ENCODE measurements around the gene PPP6R2.

PPP6R2 gene

GRCh38 chr22:50469377-50470305 lies 126.5 kb downstream of the PPP6R2 start:
- no peaks in the 10 kb centered on the region for H3K27me3 ChIP-seq (ENCODE audit: insufficient read depth, low read length)
- H3K4me1 ChIP-seq (ENCODE audit: insufficient read depth, low read length), result peaks cover 16% of the 10 kb centered on the region; the same call in 1 of the 2 replicates
- no peak overlapping the region for H3K9ac ChIP-seq (ENCODE audit: low read depth, low read length)
- peaks cover 28% of the 10 kb centered on the region for H3K36me3 ChIP-seq (ENCODE audit: insufficient read depth, low read depth, low read length)
- H3K9me3 ChIP-seq (ENCODE audit: insufficient read depth, low read depth, low read length), result no peaks in the 10 kb centered on the region
- H3K4me3 ChIP-seq (ENCODE audit: low read length), result no peak overlapping the region
- H3K27ac ChIP-seq (ENCODE audit: low read length), result no peak overlapping the region

GRCh38 chr22:50470491-50470890 lies 127.4 kb downstream of the PPP6R2 start:
- H3K9me3 ChIP-seq (ENCODE audit: insufficient read depth, low read depth, low read length), result no peaks in the 10 kb centered on the region
- peaks cover 18% of the 10 kb centered on the region; the same call in 1 of the 2 replicates for H3K4me1 ChIP-seq (ENCODE audit: insufficient read depth, low read length)
- peaks cover 20% of the 10 kb centered on the region for H3K36me3 ChIP-seq (ENCODE audit: insufficient read depth, low read depth, low read length)
- H3K27me3 ChIP-seq (ENCODE audit: insufficient read depth, low read length), result no peaks in the 10 kb centered on the region
- H3K27ac ChIP-seq (ENCODE audit: low read length), result no peak overlapping the region
- H3K4me3 ChIP-seq (ENCODE audit: low read length), result no peak overlapping the region
- H3K9ac ChIP-seq (ENCODE audit: low read depth, low read length), result no peak overlapping the region

GRCh38 chr22:50471197-50471847 lies 128.2 kb downstream of the PPP6R2 start:
- Histone ChIP-seq H3K27ac (ENCODE audit: low read length) (no peak overlapping the region), H3K4me1 (ENCODE audit: insufficient read depth, low read length) (peaks cover 21% of the 10 kb centered on the region; the same call in 1 of the 2 replicates), H3K9ac (ENCODE audit: low read depth, low read length) (no peak overlapping the region), H3K36me3 (ENCODE audit: insufficient read depth, low read depth, low read length) (peaks cover 11% of the 10 kb centered on the region), H3K9me3 (ENCODE audit: insufficient read depth, low read depth, low read length) (no peaks in the 10 kb centered on the region), H3K4me3 (ENCODE audit: low read length) (no peak overlapping the region), H3K27me3 (ENCODE audit: insufficient read depth, low read length) (no peaks in the 10 kb centered on the region)

- Histone ChIP-seq H3K9me3 (ENCODE audit: insufficient read depth, low read depth, low read length) (no peaks in the 10 kb centered on the region), H3K9ac (ENCODE audit: low read depth, low read length) (no peak overlapping the region), H3K4me1 (ENCODE audit: insufficient read depth, low read length) (peaks cover 21% of the 10 kb centered on the region; the same call in 1 of the 2 replicates), H3K36me3 (ENCODE audit: insufficient read depth, low read depth, low read length) (peaks cover 5% of the 10 kb centered on the region), H3K4me3 (ENCODE audit: low read length) (no peak overlapping the region), H3K27me3 (ENCODE audit: insufficient read depth, low read length) (no peaks in the 10 kb centered on the region), H3K27ac (ENCODE audit: low read length) (no peak overlapping the region)
Observed at GRCh38 chr22:50471962-50472361, 128.8 kb downstream of the PPP6R2 start.

GRCh38 chr22:50473088-50473487 lies 130.0 kb downstream of the PPP6R2 start:
- no peaks in the 10 kb centered on the region for H3K36me3 ChIP-seq (ENCODE audit: insufficient read depth, low read depth, low read length)
- H3K27me3 ChIP-seq (ENCODE audit: insufficient read depth, low read length), result no peaks in the 10 kb centered on the region
- H3K4me3 ChIP-seq (ENCODE audit: low read length), result no peak overlapping the region
- H3K9ac ChIP-seq (ENCODE audit: low read depth, low read length), result no peak overlapping the region
- H3K4me1 ChIP-seq (ENCODE audit: insufficient read depth, low read length), result peaks cover 21% of the 10 kb centered on the region; the same call in 1 of the 2 replicates
- no peak overlapping the region for H3K27ac ChIP-seq (ENCODE audit: low read length)
- no peaks in the 10 kb centered on the region for H3K9me3 ChIP-seq (ENCODE audit: insufficient read depth, low read depth, low read length)

- H3K4me1 ChIP-seq (ENCODE audit: insufficient read depth, low read length), result peaks cover 21% of the 10 kb centered on the region; the same call in 1 of the 2 replicates
- no peaks in the 10 kb centered on the region for H3K9me3 ChIP-seq (ENCODE audit: insufficient read depth, low read depth, low read length)
- H3K36me3 ChIP-seq (ENCODE audit: insufficient read depth, low read depth, low read length), result no peaks in the 10 kb centered on the region
- peak overlapping the region; percentile 69; the same call in 1 of the 2 replicates for H3K9ac ChIP-seq (ENCODE audit: low read depth, low read length)
- no peak overlapping the region for H3K27ac ChIP-seq (ENCODE audit: low read length)
- H3K27me3 ChIP-seq (ENCODE audit: insufficient read depth, low read length), result peaks cover 6% of the 10 kb centered on the region
- H3K4me3 ChIP-seq (ENCODE audit: low read length), result peak overlapping the region; percentile 73
Observed at GRCh38 chr22:50473855-50474671, 130.9 kb downstream of the PPP6R2 start.

GRCh38 chr22:50474710-50475651 lies 131.9 kb downstream of the PPP6R2 start, which contains the start of gene SBF1:
Gene SBF1 (minus strand): TSS chr22:50475035. CDS start chr22:50474840, 195 bp downstream.
- peaks cover 17% of the 10 kb centered on the region; the same call in 1 of the 2 replicates for H3K4me1 ChIP-seq (ENCODE audit: insufficient read depth, low read length)
- no peaks in the 10 kb centered on the region for H3K9me3 ChIP-seq (ENCODE audit: insufficient read depth, low read depth, low read length)
- H3K4me3 ChIP-seq (ENCODE audit: low read length), result peak within 1 kb of the TSS; percentile 73
- peaks cover 16% of the 10 kb centered on the region for H3K27me3 ChIP-seq (ENCODE audit: insufficient read depth, low read length)
- H3K36me3 ChIP-seq (ENCODE audit: insufficient read depth, low read depth, low read length), result no peaks in the 10 kb centered on the region
- H3K27ac ChIP-seq (ENCODE audit: low read length), result no peak within 1 kb of the TSS
- H3K9ac ChIP-seq (ENCODE audit: low read depth, low read length), result peak within 1 kb of the TSS; percentile 69; the same call in 1 of the 2 replicates

GRCh38 chr22:50475652-50476002 lies 132.5 kb downstream of the PPP6R2 start:
- H3K27me3 ChIP-seq (ENCODE audit: insufficient read depth, low read length), result peaks cover 22% of the 10 kb centered on the region
- no peaks in the 10 kb centered on the region for H3K9me3 ChIP-seq (ENCODE audit: insufficient read depth, low read depth, low read length)
- H3K36me3 ChIP-seq (ENCODE audit: insufficient read depth, low read depth, low read length), result no peaks in the 10 kb centered on the region
- H3K9ac ChIP-seq (ENCODE audit: low read depth, low read length), result peak overlapping the region; percentile 58; the same call in 1 of the 2 replicates
- peak overlapping the region; percentile 68; the same call in 1 of the 2 replicates for H3K4me3 ChIP-seq (ENCODE audit: low read length)
- peaks cover 11% of the 10 kb centered on the region; the same call in 1 of the 2 replicates for H3K4me1 ChIP-seq (ENCODE audit: insufficient read depth, low read length)
- H3K27ac ChIP-seq (ENCODE audit: low read length), result no peak overlapping the region

- no peaks in the 10 kb centered on the region for H3K9me3 ChIP-seq (ENCODE audit: insufficient read depth, low read depth, low read length)
- no peak overlapping the region for H3K9ac ChIP-seq (ENCODE audit: low read depth, low read length)
- peaks cover 11% of the 10 kb centered on the region; the same call in 1 of the 2 replicates for H3K4me1 ChIP-seq (ENCODE audit: insufficient read depth, low read length)
- H3K27ac ChIP-seq (ENCODE audit: low read length), result no peak overlapping the region
- no peaks in the 10 kb centered on the region for H3K36me3 ChIP-seq (ENCODE audit: insufficient read depth, low read depth, low read length)
- peaks cover 30% of the 10 kb centered on the region for H3K27me3 ChIP-seq (ENCODE audit: insufficient read depth, low read length)
- H3K4me3 ChIP-seq (ENCODE audit: low read length), result no peak overlapping the region
Observed at GRCh38 chr22:50476868-50477267, 133.7 kb downstream of the PPP6R2 start.

- Histone ChIP-seq H3K4me1 (ENCODE audit: insufficient read depth, low read length) (peaks cover 11% of the 10 kb centered on the region; the same call in 1 of the 2 replicates), H3K9me3 (ENCODE audit: insufficient read depth, low read depth, low read length) (no peaks in the 10 kb centered on the region), H3K27ac (ENCODE audit: low read length) (no peak overlapping the region), H3K9ac (ENCODE audit: low read depth, low read length) (no peak overlapping the region), H3K4me3 (ENCODE audit: low read length) (no peak overlapping the region), H3K27me3 (ENCODE audit: insufficient read depth, low read length) (peaks cover 34% of the 10 kb centered on the region), H3K36me3 (ENCODE audit: insufficient read depth, low read depth, low read length) (no peaks in the 10 kb centered on the region)
Observed at GRCh38 chr22:50477923-50478322, 134.8 kb downstream of the PPP6R2 start.

All from iPS-20b (cell line).